Transverse colon (tissue), 3 donors: ENCODE measurements around the gene MAGOHB.
"Not testable (repeated sequence)": the region's sequence is repeated elsewhere in the genome, so short reads cannot be mapped to it uniquely, and the experiment has no call there.

Source experiments
- CTCF ChIP-seq, 5 experiments: fragments of 200-600 bp in 3 of 5; fragments of 450-650 bp in 2 of 5; sonication (generic) in 3 of 5; IDR thresholded peaks; 1 replicate in 2 of 5; 2 replicates in 3 of 5; pipeline ENCODE4 v1.5.1; 2016 to 2017; ENCODE audit warnings: antibody characterized with exemption in 5 of 5, inconsistent platforms in 3 of 5, mild to moderate bottlenecking in 2 of 5, moderate library complexity in 1 of 5
- EP300 ChIP-seq: sonication (generic); formaldehyde crosslinking; IDR thresholded peaks from one replicate; pipeline ENCODE4 v1.6.1; 2017; ENCODE audit warnings: antibody characterized with exemption, low read depth

- not testable (repeated sequence) for TF ChIP-seq CTCF (IDR thresholded peaks at IDR 0.05); EP300
Measured at GRCh38 chr12:10582133-10582532, 31.3 kb downstream of the MAGOHB start.
